Limb (tissue), 2 donors: ENCODE data around the gene PLCB4.
"Not testable (repeated sequence)": the region's sequence is repeated elsewhere in the genome, so short reads cannot be mapped to it uniquely, and the experiment has no call there.

ENCODE experiments used
- DNase-seq, 2 donors: peaks; one replicate each; pipeline ENCODE4 v3.0.0-alpha.2; 2016; ENCODE audit errors: extremely low spot score in 2 of 2

The PLCB4 gene

DNA sequence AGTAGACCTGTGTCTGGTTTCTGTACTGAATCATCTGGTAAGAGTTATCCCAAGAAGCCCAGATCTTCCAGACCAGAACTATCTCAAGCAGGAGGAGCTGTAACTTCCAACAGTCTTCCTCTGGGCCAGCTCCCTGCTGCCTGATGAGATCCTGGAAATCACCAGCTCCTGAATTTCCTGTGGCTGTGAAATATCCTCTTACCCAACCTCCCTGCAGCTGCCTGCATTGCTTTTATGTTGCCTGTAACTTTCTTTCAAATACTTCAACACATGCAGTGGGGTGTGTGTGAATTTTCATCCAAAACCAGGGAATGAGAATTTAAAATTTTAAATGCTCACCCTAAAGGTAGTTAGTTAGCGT, 285.0 kb downstream of the PLCB4 start:
- DNase-seq, result no peak

DNA sequence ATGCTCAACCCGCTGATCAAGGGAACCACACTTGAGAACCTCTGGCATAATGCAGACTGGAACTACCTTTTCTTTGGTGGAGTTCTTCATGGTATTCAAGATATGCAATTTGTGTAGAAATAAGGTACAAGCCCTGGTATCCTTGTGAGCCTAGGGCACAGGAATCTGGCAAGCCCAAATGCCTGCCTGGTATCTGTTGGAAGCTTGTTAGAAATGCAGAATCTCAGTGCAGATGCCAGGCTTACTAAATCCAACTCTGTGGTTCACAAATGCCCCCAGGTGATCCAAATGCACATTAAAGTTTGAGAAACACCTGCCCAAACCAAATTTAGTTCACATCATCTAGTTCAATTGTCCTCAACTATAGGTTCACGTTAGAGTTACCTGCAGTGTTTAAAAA, 285.7 kb downstream of the PLCB4 start:
- no peak for DNase-seq

DNA sequence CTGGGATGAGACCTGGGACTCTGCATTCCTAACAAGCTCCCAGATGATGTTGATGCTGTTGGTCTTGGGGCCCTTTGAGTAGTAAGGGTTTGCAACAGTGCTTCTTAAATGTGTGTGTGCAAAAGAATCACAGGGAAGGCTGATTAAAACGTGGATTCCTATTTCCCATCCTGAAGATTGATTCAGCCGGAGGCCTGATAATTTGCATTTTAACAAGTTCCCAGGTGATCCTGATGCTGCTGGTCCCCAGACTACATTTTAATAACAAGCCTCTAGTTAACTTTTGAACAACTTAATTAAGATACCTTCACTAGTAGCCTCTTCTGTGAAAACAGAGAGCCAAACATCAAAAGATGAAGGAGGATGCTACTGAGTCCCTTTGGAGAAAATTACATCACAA, 289.1 kb downstream of the PLCB4 start:
- DNase-seq, result no peak

DNA sequence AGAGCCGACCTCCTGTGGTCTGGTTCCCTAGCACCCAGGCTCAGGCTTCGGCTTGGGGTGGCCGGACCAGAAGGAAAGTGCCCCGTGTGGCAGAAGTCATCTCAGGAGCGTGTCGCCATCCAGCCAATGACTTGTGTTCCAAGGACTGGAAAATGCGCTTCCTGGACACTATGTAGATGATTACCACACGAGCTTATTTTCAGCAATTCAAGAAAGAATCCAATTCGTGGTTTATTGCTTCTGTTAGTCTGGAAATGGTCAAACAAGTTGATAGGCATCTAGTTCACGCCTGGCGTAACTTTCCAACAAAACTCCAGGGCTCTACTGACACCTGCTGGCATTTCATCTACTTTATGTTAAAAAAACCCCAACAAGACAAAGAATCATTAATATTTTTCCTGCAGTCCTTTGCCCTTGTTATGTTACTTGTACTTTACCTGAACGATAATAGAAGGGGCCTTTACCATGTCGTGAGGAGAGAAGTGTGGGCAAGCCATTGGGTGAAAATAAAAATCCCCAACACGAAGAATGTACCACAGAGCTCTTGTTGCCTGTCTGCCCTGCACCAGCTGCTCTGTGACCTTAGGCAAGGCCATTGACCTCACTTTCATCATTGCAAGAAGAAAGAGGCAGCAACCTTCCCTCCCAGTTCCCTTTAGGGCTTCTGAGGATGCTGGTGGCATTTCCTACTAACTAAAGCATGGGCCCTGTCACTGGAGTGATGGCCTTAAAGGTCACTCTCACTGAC, 290.8 kb downstream of the PLCB4 start:
- DNase-seq, result peak; percentile 57 to 58

DNA sequence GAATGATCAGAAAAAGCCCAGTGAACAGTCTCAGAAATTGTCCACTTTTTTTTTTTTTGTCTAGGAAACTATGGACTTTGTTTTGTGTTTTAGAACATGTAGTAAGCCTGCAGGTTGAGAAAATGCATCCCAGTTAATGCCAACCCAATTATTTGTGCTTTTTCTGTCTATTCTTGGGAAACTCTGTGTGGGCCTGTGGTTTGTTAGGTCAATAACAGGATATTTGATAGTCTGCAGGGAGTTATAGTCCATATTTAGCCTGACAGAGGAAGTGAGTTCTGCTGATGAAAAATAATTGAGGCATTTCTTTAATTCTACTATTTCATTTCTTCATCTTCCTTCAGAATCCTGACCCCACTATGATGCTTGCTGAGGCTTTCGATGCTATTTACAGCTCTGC, 291.5 kb downstream of the PLCB4 start:
- no peak for DNase-seq

DNA sequence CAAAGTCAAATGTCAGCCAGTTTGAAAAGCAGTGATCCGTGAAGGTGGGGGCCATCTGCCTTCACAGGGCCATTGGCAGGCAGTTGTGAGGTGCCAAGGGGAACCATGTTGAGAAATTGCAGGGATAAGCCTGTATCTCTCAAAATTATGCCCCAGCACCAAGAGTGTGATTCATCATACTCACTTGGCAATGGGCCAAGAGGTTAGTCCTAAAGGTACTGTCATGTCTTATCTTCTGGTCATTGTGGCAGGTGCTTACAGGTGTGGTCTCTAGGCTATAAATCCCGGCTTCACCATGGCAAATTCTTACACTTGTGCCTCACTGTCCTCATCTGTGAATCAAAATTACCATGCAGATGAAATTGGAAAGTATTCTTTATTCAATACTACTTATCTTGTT, 294.8 kb downstream of the PLCB4 start:
- no peak for DNase-seq

DNA sequence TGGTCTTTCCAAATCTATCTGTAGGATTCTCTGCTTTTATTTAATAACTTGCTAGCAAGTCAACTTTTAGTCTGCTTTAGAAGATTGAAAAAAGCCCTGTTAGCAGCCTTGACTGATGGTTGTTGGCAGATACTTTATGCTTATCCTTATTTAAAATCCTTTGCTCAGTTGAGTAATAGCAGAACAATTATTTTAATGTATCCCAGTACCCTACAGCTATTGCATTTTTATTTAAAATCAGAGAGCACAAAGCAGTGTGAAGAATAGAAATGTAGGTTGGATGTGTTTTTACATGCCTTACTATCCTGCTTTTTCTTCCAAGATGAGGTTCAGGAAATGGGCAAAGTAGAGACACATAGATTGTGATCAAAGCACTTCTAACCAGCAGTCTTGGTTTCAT, 298.4 kb downstream of the PLCB4 start:
- no peak for DNase-seq

DNA sequence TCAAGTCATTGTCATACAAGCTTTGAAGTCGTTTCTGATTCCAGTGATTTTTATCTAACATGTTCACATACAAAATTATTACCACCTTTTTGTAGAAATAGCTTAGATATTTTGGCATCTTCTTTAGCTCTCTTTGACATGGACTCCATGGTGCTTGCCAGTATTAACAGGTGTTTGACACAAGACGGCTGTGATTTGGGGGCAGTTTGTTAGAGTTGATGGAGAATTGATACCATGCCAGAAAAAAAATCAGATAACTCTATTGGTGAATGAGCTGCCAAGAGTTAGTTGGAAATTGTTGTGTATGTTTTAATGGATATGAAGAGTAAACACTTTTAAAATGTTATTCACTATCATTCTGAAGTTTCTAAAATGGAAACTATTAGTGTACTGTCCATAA, 298.9 kb downstream of the PLCB4 start:
- DNase-seq, result no peak

DNA sequence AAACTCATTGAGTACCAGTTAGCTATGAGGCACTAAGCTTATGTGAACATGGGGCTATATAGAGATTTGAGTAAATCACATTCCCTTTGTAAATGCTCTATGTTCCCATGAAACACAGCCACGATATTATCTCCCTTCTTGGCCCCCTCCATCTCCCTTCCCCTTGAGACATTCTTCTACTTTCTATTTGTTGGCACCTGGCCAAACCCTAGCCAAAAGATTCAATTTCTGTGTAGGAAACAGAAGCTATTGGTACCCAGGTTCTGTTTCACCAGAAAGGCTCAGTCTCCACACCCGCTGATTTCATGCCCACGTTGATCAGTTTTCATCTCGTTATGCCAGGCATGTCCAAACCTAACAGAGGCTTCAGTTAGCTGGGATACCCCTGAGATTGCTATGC, 300.0 kb downstream of the PLCB4 start:
- DNase-seq, result no peak

DNA sequence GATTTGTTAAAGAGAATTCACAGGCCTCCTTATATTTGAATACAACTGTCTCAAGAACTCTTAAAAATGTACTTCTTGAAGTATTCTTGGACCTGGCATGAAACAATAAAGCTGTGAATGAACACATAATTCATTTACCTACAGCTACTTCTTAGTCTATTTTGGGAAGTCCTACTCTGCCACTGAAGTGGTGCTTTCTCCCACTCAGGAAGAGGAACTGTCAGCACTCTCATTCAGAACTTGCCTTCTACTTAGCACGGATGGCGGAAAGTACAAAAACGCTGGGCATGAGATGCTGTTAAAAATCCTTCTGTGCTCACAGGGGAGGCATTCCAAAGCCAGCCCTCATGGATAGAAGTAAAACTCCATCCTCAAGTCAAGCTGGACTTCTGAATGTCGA, 300.7 kb downstream of the PLCB4 start:
- no peak for DNase-seq

DNA sequence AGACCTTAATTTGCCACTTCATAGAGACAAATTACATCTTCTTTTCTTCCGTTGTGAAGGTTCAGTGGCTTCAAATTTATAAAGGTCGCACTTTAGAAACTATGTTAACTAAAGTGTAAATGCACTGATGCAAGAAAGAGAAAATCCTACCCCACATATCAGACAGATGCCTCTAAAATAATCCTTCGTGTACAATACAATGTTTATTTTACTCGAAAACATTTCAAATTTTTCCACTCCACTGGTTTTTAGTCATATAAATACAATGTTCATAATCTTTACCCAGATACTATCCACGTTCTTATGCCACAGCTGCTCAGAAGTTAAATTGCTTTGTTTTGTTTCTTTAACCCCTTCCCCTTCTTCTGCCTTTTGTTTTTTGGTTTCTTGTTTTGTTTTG, 305.2 kb downstream of the PLCB4 start:
- DNase-seq, result no peak

DNA sequence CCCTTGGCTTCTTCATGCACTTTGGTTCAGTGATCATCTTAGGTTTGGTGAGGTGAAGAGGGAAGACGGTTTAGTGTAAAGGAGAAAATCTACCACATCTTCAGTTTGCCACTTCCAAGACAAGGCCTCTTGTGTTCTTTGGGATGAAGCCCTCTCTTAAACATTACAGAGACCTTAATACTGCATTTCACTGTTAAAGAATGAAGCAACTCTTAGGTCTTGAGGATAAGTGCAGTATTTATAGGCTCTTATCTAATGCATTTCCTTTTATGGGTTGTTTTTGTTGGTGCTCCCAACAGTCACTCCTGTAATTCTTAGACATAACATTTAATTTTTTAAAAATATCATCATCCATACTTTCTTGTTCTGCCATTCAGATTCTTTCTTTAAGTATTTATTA, 305.6 kb downstream of the PLCB4 start:
- no peak for DNase-seq

DNA sequence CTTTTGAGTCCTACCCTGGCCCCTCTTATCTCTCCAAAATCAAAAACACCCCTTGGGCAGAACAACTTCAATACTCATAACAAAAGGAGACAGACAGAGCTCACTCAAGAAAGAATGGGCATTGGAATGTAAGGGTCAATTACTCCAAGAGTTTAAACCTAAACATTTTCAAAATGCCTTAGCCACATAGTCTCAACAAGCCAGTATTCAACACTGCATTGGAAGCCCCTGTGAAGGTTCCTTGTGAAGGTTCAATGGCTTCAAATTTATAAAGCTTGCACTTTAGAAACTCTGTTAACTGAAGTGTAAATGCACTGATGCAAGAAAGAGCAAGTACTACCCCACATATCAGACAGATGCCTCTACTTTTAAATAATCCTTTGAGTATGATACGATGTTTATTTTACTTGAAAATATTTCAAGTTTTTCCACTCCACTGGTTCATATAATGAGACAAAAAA, 306.4 kb downstream of the PLCB4 start:
- DNase-seq, result no peak

DNA sequence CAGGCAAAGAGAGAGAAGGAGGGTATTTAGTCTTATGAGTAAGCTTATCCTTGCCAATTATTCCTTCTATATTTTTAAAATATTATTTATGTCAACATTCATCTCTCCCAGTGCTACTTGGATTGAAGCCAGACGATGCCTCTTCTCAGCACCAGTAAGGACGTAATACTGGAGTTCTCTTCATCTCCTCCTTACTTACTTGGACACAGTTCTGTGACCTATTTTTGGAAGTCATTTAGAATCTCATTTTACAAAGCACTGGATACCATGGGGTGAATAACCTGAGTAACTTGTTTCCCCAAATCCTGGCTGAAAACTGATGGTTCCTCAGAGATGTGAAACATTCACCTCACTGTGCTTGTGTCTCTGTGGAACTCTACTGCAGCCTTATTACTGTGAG, 308.1 kb downstream of the PLCB4 start:
- no peak for DNase-seq

DNA sequence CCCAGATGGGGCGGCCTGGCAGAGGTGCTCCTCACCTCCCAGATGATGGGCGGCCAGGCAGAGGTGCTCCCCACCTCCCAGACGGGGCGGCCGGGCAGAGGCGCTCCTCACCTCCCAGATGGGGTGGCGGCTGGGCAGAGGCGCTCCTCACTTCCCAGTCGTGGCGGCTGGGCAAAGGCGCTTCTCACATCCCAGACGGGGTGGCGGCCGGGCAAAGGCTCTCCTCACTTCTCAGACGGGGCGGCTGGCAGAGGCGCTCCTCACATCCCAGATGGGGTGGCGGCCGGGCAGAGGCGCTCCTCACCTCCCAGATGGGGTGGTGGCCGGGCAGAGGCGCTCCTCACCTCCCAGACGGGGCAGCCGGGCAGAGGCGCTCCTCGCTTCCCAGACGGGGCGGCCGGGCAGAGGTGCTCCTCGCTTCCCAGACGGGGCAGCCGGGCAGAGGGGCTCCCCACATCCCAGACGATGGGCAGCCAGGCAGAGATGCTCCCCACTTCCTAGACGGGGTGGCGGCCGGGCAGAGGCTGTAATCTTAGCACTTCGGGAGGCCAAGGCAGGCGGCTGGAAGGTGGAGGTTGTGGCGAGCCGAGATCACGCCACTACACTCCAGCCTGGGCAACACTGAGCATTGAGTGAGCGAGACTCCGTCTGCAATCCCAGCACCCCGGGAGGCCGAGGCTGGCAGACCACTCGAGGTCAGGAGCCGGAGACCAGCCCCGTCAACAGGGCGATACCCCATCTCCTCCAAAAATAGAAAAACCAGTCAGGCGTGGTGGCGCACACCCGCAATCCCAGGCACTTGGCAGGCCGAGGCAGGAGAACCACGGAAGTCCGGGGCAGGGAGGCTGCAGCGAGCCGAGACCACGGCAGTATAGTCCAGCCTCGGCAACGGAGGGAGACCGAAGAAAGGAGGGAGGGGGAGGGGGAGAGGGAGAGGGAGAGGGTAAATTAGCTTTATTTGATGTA, 316.7 kb downstream of the PLCB4 start:
- not testable (repeated sequence) for DNase-seq

DNA sequence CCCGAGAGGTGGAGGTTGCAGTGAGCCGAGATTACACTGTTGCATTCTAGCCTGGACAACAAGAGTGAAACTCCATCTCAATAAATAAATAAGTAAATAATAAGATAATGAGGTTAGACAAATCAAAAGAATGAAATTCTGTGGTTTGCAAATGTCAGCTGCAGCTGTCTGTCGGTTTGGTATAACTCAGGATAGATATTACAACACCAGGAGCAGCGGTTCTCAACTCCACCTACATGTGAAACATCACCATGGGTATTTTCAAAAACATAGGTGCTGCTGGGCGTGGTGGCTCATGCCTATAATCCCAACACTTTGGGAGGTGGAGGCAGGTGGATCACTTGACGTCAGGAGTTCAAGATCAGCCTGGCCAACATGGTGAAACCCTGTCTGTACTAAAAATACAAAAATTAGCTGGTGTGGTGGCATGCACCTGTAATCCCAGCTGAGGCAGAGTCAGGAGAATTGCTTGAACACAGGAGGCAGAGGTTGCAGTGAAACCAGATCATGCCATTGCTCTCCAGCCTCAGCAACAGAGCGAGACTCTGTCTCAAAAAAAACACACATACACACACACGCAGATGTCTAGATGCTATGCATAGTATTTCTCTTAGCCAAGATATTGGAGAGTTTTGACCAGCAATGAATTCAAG, 319.4 kb downstream of the PLCB4 start:
- no peak for DNase-seq

DNA sequence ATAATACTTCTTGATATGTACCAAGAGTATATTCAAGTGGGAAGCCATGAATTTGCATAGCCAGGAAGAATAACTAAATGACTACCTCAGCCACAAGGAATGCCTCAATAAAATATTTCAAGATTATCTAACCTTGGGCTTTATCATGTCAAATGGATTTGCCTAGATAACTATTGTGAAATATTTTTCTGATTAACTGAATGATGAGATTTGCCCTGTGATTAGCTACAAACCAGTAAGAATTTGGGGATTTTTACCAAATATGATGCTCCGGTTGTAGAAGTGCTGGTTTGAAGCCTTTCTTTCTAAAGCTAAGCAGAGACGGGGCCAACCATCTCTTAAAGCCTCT, 319.9 kb downstream of the PLCB4 start:
- no peak for DNase-seq

DNA sequence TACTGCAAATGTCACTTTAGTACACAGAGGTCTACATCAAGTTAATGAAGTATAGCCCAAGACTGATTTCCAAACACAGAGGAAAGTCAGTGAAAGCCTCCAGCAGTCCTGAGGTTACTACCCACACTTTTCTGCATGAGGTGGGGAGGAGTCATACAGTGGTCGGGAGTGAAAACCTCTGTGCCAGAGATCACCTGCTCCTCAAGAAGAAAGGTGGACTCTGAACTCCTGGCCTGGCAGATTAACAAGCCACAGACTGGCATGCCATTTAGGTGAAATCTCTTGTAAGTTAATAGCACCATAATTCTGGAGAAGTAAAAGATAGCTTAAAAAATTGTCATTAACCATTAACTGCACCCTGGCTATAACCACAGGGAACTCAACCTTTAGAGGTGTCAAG, 320.5 kb downstream of the PLCB4 start:
- DNase-seq, result no peak

DNA sequence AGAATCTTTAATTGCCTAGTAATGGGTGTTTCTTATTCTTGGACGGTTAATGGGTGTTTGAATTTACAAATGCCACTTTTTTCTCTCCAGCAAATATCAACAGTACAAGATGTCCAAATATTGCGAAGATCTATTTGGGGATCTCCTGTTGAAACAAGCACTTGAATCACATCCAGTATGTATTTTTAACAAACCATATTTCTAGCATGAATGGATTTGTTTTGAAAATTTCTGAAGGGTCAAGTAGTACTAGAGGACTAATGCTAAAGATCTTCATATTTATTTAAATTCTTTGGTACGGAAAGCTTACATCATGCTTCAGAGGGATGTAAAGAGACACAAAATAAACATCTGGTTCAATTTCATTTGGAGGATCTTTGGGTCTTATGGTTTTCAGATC, 321.6 kb downstream of the PLCB4 start:
- no peak for DNase-seq

DNA sequence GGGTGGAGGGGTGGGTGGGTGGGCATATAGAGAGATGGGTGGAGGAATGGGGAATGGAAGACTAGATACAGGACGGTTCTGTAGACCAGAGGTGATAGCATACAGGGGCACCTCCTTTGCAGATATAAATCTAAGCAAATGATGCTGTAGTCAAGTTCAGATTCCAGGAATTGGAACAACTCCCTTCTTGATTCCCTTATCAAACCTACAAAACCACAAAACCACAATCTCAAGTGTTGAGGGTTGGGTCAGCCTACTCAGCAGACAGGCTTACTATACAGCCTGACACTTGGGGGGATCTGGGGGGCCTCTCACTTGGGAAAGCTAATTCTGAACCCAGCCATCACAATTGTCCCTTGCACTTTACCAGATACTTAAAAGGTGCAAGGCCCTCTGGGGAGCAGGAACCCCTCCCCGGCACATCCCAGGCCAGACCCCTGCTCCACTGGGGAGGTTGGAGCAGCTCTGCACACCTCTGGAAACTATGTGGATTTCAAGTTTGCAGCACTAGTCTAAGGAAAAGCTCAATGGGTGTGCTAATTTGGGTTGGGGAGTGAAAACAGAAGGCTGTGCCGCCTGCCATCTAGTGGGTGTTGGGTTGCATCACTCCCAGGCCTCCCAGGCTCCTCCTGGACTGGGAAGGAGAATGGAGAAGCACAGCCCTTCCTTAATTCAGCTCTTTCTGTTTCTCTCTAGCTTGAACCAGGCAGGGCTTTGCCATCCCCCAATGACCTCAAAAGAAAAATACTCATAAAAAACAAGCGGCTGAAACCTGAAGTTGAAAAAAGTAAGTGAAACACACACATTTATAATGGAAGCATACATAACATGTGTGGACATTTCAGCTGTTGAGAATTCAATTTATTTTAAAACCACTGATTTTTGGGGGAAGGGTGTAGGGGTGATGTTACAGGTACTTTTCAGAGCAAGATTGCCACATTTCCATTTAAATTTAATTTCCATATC, 324.3 kb downstream of the PLCB4 start:
- peak; percentile 58 to 76 for DNase-seq

DNA sequence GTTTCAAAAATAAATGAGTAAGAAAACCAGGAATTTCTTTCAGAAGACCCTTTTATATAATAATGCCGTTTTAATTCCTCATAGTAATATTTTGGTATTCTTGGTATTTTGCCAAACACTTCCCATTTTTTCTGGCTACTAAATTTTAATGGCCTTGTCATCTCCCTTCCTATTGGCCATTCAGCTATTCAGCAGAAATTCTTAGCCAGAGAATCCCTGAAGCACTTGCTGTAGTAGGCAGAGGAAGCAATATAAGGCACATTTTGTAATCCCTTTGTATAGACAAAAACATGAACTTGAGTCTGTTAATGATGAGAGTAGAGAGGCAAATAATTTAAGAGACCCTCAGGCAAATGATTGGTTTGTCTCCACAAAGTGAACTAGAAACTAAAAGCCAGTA, 327.1 kb downstream of the PLCB4 start:
- DNase-seq, result no peak
